Activated CD8-positive, alpha-beta memory T cell treated with anti-CD3 and anti-CD28 coated beads, Interleukin-2, amount 50 U/mL, for 24 hours (primary cell): ENCODE measurements around the gene CDK12.

Experiments
- DNase-seq: peaks from one replicate; pipeline ENCODE4 v3.0.0-alpha.2; 2020; ENCODE audit errors: extremely low read depth

CDK12 gene

GRCh38 chr17:39581071-39581758, 119.9 kb downstream of the CDK12 start:
- no peak for DNase-seq

GRCh38 chr17:39581759-39582085, 120.4 kb downstream of the CDK12 start:
- no peak for DNase-seq

GRCh38 chr17:39582658-39583057, 121.4 kb downstream of the CDK12 start:
- no peak for DNase-seq
